ENCODE measurements around the gene DGKH. TPM values are rescaled to one million over a fixed set of nuclear protein-coding genes. Genes with fewer than 3 reads are reported as not detected.
"Not testable (repeated sequence)": the region's sequence is repeated elsewhere in the genome, so short reads cannot be mapped to it uniquely, and the experiment has no call there.

DGKH gene
- total RNA-seq, 1 donor from 2014 or later: 13.4 TPM

GRCh38 chr13:42065414-42065813, 17.0 kb downstream of the DGKH start:
- DNase-seq: no peak
- Mint-ChIP-seq H3K36me3 (ENCODE audit: unreplicated experiment) (no peaks in the 10 kb centered on the region), H3K9me3 (ENCODE audit: unreplicated experiment) (peaks cover 3% of the 10 kb centered on the region), H3K4me3 (ENCODE audit: unreplicated experiment) (no peak overlapping the region), H3K27me3 (ENCODE audit: unreplicated experiment) (no peaks in the 10 kb centered on the region), H3K27ac (ENCODE audit: unreplicated experiment) (no peak overlapping the region), H3K4me1 (ENCODE audit: low read depth, unreplicated experiment) (no peaks in the 10 kb centered on the region)
- TF ChIP-seq CTCF (IDR thresholded peaks at IDR 0.05; ENCODE audit: partially characterized antibody, unreplicated experiment): no peak

GRCh38 chr13:42066542-42066941, 18.1 kb downstream of the DGKH start:
- Mint-ChIP-seq H3K27ac (ENCODE audit: unreplicated experiment) (no peak overlapping the region), H3K27me3 (ENCODE audit: unreplicated experiment) (no peaks in the 10 kb centered on the region), H3K4me3 (ENCODE audit: unreplicated experiment) (no peak overlapping the region), H3K4me1 (ENCODE audit: low read depth, unreplicated experiment) (peaks cover 7% of the 10 kb centered on the region), H3K9me3 (ENCODE audit: unreplicated experiment) (peaks cover 3% of the 10 kb centered on the region), H3K36me3 (ENCODE audit: unreplicated experiment) (no peaks in the 10 kb centered on the region)
- DNase-seq: no peak
- no peak for TF ChIP-seq CTCF (IDR thresholded peaks at IDR 0.05; ENCODE audit: partially characterized antibody, unreplicated experiment)

GRCh38 chr13:42068886-42069285, 20.4 kb downstream of the DGKH start:
- Mint-ChIP-seq H3K4me3 (ENCODE audit: unreplicated experiment) (no peak overlapping the region), H3K27me3 (ENCODE audit: unreplicated experiment) (no peaks in the 10 kb centered on the region)

DNA sequence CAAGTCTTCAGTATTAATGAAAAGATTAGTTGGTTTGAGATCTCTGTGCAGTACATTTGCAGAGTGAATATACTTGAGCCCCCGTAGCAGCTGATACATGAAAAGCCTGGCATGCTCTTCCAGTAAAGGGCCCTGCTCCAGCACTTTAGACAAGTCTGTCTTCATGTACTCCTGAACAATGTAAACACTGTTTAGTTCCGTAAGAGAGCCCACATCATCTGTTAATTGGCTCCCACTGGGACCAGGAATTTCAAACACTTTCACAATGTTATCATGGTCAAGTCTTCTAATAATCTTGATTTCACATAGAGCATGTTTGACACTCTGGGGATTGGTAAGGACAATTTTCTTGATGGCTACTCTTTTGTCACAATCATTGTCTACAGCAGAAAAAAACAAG, 22.2 kb downstream of the DGKH start:
- not testable (repeated sequence) for H3K9me3 Mint-ChIP-seq (ENCODE audit: unreplicated experiment); H3K27ac Mint-ChIP-seq (ENCODE audit: unreplicated experiment); H3K36me3 Mint-ChIP-seq (ENCODE audit: unreplicated experiment); H3K27me3 Mint-ChIP-seq (ENCODE audit: unreplicated experiment); H3K4me1 Mint-ChIP-seq (ENCODE audit: low read depth, unreplicated experiment); DNase-seq
- H3K4me3 Mint-ChIP-seq (ENCODE audit: unreplicated experiment): peak overlapping the region; percentile 35

More at GRCh38 chr13:42068886-42069285, 20.4 kb downstream of the DGKH start:
- DNase-seq: no peak
- Mint-ChIP-seq H3K4me1 (ENCODE audit: low read depth, unreplicated experiment) (peaks cover 7% of the 10 kb centered on the region), H3K9me3 (ENCODE audit: unreplicated experiment) (peaks cover 3% of the 10 kb centered on the region), H3K36me3 (ENCODE audit: unreplicated experiment) (no peaks in the 10 kb centered on the region), H3K27ac (ENCODE audit: unreplicated experiment) (no peak overlapping the region)
- TF ChIP-seq CTCF (IDR thresholded peaks at IDR 0.05; ENCODE audit: partially characterized antibody, unreplicated experiment): no peak

GRCh38 chr13:42071179-42071578, 22.7 kb downstream of the DGKH start:
- not testable (repeated sequence) for H3K27me3 Mint-ChIP-seq (ENCODE audit: unreplicated experiment); H3K27ac Mint-ChIP-seq (ENCODE audit: unreplicated experiment); H3K4me1 Mint-ChIP-seq (ENCODE audit: low read depth, unreplicated experiment); H3K9me3 Mint-ChIP-seq (ENCODE audit: unreplicated experiment); H3K36me3 Mint-ChIP-seq (ENCODE audit: unreplicated experiment); DNase-seq; H3K4me3 Mint-ChIP-seq (ENCODE audit: unreplicated experiment)

DNA sequence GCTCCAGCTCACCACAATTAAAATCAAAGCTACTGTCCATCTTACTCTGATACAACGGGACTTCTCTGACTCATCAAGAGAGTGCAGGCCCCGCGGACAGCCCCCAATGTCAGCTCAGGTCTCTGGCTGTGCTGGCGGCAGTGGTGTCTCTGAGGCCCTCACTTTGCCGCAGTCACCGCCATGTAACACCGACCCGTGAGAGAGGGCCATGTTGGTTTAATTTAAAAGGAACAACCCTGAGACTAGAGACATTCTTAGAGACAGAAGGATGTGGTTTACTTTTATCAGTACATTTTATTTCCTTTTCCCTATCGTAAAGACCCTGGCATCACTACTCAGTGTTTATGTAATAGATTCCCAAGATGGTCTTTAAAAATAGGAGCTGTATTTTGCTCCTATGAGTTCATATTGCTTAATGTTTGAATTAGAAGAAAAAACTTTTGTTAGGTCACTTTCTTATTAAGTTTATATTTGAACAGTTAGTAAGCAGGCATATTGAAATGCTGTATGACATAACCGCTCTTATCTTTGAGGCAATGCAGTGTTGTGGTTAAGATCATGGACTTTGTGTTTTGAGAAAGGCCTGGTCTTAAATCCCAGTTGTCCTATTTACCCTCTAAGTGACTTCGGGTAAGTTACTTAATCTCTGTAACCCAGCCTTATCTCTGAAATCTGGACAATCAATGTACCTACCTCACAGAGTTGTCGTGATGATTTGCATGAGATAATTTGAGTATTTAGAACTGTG, 23.4 kb downstream of the DGKH start:
- no peak for DNase-seq
- no peaks in the 10 kb centered on the region for H3K9me3 Mint-ChIP-seq (ENCODE audit: unreplicated experiment)
- TF ChIP-seq CTCF (IDR thresholded peaks at IDR 0.05; ENCODE audit: partially characterized antibody, unreplicated experiment): no peak
- no peaks in the 10 kb centered on the region for H3K27me3 Mint-ChIP-seq (ENCODE audit: unreplicated experiment)
- no peak overlapping the region for H3K27ac Mint-ChIP-seq (ENCODE audit: unreplicated experiment)
- H3K4me3 Mint-ChIP-seq (ENCODE audit: unreplicated experiment): no peak overlapping the region
- peaks cover 7% of the 10 kb centered on the region for H3K4me1 Mint-ChIP-seq (ENCODE audit: low read depth, unreplicated experiment)
- no peaks in the 10 kb centered on the region for H3K36me3 Mint-ChIP-seq (ENCODE audit: unreplicated experiment)

Measured in glutamatergic neuron (in vitro differentiated cells).